ENCODE measurements around the gene RNU1-3. TPM values are rescaled to one million over a fixed set of nuclear protein-coding genes. Genes with fewer than 3 reads are reported as not detected.
A peak's percentile ranks its signal among the peaks of the same experiment; 100 is the strongest.
"Not testable (repeated sequence)": the region's sequence is repeated elsewhere in the genome, so short reads cannot be mapped to it uniquely, and the experiment has no call there.

The RNU1-3 gene
- total RNA-seq, 1 experiment from 2014 or later = 1,685 TPM

DNA sequence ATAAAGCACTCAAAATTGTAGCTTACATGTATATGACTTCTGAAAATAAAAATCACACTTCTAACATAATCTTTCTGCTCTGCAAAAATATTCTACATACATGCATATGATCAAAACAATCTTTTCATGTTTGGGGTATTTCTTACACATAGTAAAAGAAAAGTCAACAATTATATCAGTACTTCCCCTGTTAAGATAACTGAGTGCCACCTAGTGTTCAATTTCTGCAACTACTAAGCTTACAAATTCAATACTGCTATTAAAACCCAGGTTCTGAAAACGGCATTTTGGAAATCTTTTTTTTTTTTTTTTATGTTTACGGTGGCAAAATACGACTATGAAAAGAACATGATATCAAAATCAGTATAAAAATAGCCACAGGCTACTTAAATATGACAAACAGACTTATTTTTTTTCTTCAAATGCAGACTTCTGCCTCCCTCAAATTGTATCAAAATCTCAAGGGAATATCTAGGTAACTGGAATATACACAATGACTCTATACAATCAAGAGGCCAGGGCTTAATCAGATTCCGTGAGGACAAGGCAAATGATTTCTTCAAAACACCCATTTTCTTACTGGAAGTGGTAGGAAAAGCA, 18.1 kb upstream of the RNU1-3 start:
- H3K4me3 ChIP-seq (replicated peaks in 1 of 2; ENCODE audit: low read depth in 1 of 2, low read length in 2 of 2); H2AFZ ChIP-seq (ENCODE audit: low read depth, low read length, poor library complexity, severe bottlenecking); H3K4me1 ChIP-seq (ENCODE audit: control insufficient read depth in 1 of 2, insufficient read depth in 2 of 2, low read length in 2 of 2); H3K79me2 ChIP-seq (ENCODE audit: insufficient read depth, low read length); intact Hi-C loops (cut with micrococcal nuclease); POLR2A ChIA-PET; RAD21 ChIA-PET (ENCODE audit: low non-redundant PET in 1 of 2, low total read pairs in 2 of 2, uncharacterized antibody in 2 of 2, unreplicated experiment in 2 of 2); H3K36me3 ChIP-seq (ENCODE audit: control insufficient read depth in 1 of 2, insufficient read depth in 2 of 2, low read length in 2 of 2); BruUV-seq (replicated peaks); H3K27ac ChIP-seq (ENCODE audit: low read depth, low read length); DNase-seq (ENCODE audit: low read depth, low spot score); H3K27me3 ChIP-seq (ENCODE audit: insufficient read depth, low read length); H3K4me2 ChIP-seq (ENCODE audit: low read length); H4K20me1 ChIP-seq (ENCODE audit: insufficient read depth); H3K9me2 ChIP-seq (ENCODE audit: insufficient read depth); H3K9me3 ChIP-seq (ENCODE audit: control insufficient read depth in 1 of 2, insufficient read depth in 1 of 2, low read depth in 1 of 2, low read length in 2 of 2); H3K9ac ChIP-seq (ENCODE audit: low read length): not testable (repeated sequence)
- peak; percentile 83 for ATAC-seq
- TF ChIP-seq, protein P1, sequence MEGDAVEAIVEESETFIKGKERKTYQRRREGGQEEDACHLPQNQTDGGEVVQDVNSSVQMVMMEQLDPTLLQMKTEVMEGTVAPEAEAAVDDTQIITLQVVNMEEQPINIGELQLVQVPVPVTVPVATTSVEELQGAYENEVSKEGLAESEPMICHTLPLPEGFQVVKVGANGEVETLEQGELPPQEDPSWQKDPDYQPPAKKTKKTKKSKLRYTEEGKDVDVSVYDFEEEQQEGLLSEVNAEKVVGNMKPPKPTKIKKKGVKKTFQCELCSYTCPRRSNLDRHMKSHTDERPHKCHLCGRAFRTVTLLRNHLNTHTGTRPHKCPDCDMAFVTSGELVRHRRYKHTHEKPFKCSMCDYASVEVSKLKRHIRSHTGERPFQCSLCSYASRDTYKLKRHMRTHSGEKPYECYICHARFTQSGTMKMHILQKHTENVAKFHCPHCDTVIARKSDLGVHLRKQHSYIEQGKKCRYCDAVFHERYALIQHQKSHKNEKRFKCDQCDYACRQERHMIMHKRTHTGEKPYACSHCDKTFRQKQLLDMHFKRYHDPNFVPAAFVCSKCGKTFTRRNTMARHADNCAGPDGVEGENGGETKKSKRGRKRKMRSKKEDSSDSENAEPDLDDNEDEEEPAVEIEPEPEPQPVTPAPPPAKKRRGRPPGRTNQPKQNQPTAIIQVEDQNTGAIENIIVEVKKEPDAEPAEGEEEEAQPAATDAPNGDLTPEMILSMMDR (IDR thresholded peaks at IDR 0.05 in 2 of 3, conservative IDR thresholded peaks at IDR 0.05 in 1 of 3; ENCODE audit: borderline replicate concordance in 1 of 3, insufficient read depth in 1 of 3, low read depth in 2 of 3, low read length in 2 of 3) = peak in 2 of 3 experiments; percentile 21 to 29; a peak in 2 of 6 replicates
- peak; percentile 47 for TF ChIP-seq RAD21 (IDR thresholded peaks at IDR 0.05; ENCODE audit: low read depth)
- CTCF ChIA-PET = interaction anchor here (1.6 kb wide), 1 partner anchor 64 kb away, joined by 4 read pairs; no protein-coding TSS in a partner anchor

DNA sequence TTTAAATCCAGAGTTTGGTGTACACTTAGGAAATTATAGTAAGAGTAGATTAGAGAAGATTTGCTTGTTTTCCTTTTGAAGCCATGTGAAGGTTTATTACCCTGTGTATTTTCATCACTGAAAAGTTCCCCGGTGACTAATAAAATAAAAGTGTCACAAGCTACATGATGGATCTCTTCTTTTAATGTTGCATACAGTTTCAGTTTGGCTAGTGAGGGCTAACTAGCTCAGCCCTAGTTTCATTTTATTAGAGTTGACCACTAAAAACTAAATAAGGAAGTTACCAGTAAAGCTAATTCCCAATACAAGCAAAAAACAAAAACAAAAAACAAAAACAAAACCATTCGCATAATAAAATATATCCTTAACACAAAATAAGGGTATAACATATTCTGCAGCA, 17.4 kb upstream of the RNU1-3 start:
- H3K27ac ChIP-seq (ENCODE audit: low read depth, low read length); POLR2A ChIA-PET; intact Hi-C loops (cut with micrococcal nuclease); H3K36me3 ChIP-seq (ENCODE audit: control insufficient read depth in 1 of 2, insufficient read depth in 2 of 2, low read length in 2 of 2); H3K4me2 ChIP-seq (ENCODE audit: low read length); RAD21 ChIA-PET (ENCODE audit: low non-redundant PET in 1 of 2, low total read pairs in 2 of 2, uncharacterized antibody in 2 of 2, unreplicated experiment in 2 of 2); H2AFZ ChIP-seq (ENCODE audit: low read depth, low read length, poor library complexity, severe bottlenecking); H3K4me3 ChIP-seq (replicated peaks in 1 of 2; ENCODE audit: low read depth in 1 of 2, low read length in 2 of 2); H3K9me2 ChIP-seq (ENCODE audit: insufficient read depth); CTCF ChIA-PET; DNase-seq (ENCODE audit: low read depth, low spot score); H3K27me3 ChIP-seq (ENCODE audit: insufficient read depth, low read length); H3K79me2 ChIP-seq (ENCODE audit: insufficient read depth, low read length); BruUV-seq (replicated peaks); H3K9me3 ChIP-seq (ENCODE audit: control insufficient read depth in 1 of 2, insufficient read depth in 1 of 2, low read depth in 1 of 2, low read length in 2 of 2); H4K20me1 ChIP-seq (ENCODE audit: insufficient read depth); H3K4me1 ChIP-seq (ENCODE audit: control insufficient read depth in 1 of 2, insufficient read depth in 2 of 2, low read length in 2 of 2); ATAC-seq; H3K9ac ChIP-seq (ENCODE audit: low read length): not testable (repeated sequence)

DNA sequence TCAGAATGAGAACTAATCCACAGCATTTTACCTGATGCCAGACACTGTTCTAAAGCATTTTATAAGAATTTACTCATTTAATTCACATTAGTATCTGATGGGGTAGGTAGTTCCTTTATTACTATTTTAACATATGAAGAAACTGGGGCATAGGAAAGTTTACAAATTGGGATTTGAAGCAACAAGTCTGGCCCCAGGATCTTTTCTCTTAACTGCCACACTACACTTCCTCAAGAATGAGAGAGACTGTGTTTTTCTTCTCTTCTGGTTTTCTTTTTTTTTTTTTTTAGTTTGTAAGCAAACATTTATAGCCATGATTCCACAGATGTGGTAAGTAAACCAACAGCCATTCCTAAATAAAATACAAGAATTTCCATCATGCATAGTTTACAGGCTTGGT, 16.1 kb upstream of the RNU1-3 start:
- ATAC-seq; BruUV-seq (replicated peaks); H4K20me1 ChIP-seq (ENCODE audit: insufficient read depth); DNase-seq (ENCODE audit: low read depth, low spot score); H3K27ac ChIP-seq (ENCODE audit: low read depth, low read length); H2AFZ ChIP-seq (ENCODE audit: low read depth, low read length, poor library complexity, severe bottlenecking); H3K4me1 ChIP-seq (ENCODE audit: control insufficient read depth in 1 of 2, insufficient read depth in 2 of 2, low read length in 2 of 2); H3K9me3 ChIP-seq (ENCODE audit: control insufficient read depth in 1 of 2, insufficient read depth in 1 of 2, low read depth in 1 of 2, low read length in 2 of 2); H3K9ac ChIP-seq (ENCODE audit: low read length); H3K9me2 ChIP-seq (ENCODE audit: insufficient read depth); H3K4me2 ChIP-seq (ENCODE audit: low read length); H3K27me3 ChIP-seq (ENCODE audit: insufficient read depth, low read length); H3K36me3 ChIP-seq (ENCODE audit: control insufficient read depth in 1 of 2, insufficient read depth in 2 of 2, low read length in 2 of 2); H3K79me2 ChIP-seq (ENCODE audit: insufficient read depth, low read length); intact Hi-C loops (cut with micrococcal nuclease); POLR2A ChIA-PET; H3K4me3 ChIP-seq (replicated peaks in 1 of 2; ENCODE audit: low read depth in 1 of 2, low read length in 2 of 2); RAD21 ChIA-PET (ENCODE audit: low non-redundant PET in 1 of 2, low total read pairs in 2 of 2, uncharacterized antibody in 2 of 2, unreplicated experiment in 2 of 2): not testable (repeated sequence)
- CTCF ChIA-PET = interaction anchor here (1.2 kb wide), 1 partner anchor 62 kb away, joined by 3 read pairs; no protein-coding TSS in a partner anchor

- H3K27ac ChIP-seq (ENCODE audit: low read depth, low read length); H3K9me2 ChIP-seq (ENCODE audit: insufficient read depth); H3K36me3 ChIP-seq (ENCODE audit: control insufficient read depth in 1 of 2, insufficient read depth in 2 of 2, low read length in 2 of 2); H3K9me3 ChIP-seq (ENCODE audit: control insufficient read depth in 1 of 2, insufficient read depth in 1 of 2, low read depth in 1 of 2, low read length in 2 of 2); RAD21 ChIA-PET (ENCODE audit: low non-redundant PET in 1 of 2, low total read pairs in 2 of 2, uncharacterized antibody in 2 of 2, unreplicated experiment in 2 of 2); DNase-seq (ENCODE audit: low read depth, low spot score); ATAC-seq; CTCF ChIA-PET; H3K79me2 ChIP-seq (ENCODE audit: insufficient read depth, low read length); intact Hi-C loops (cut with micrococcal nuclease); H2AFZ ChIP-seq (ENCODE audit: low read depth, low read length, poor library complexity, severe bottlenecking); H3K4me3 ChIP-seq (replicated peaks in 1 of 2; ENCODE audit: low read depth in 1 of 2, low read length in 2 of 2); H4K20me1 ChIP-seq (ENCODE audit: insufficient read depth); H3K27me3 ChIP-seq (ENCODE audit: insufficient read depth, low read length); H3K9ac ChIP-seq (ENCODE audit: low read length); H3K4me2 ChIP-seq (ENCODE audit: low read length); POLR2A ChIA-PET; BruUV-seq (replicated peaks): not testable (repeated sequence)
- peaks cover 10 to 18% of the 10 kb centered on the region in 2 experiments for H3K4me1 ChIP-seq (ENCODE audit: control insufficient read depth in 1 of 2, insufficient read depth in 2 of 2, low read length in 2 of 2)
Observed at GRCh38 chr1:16680366-16680765, 13.6 kb upstream of the RNU1-3 start.

Measured in HCT116 (cell line).